HG03103 (cell line): ENCODE data around the gene FN1.
"Not testable (repeated sequence)": the region's sequence is repeated elsewhere in the genome, so short reads cannot be mapped to it uniquely, and the experiment has no call there.

ENCODE experiments used
- ATAC-seq: cut with Tn5 transposase; IDR thresholded peaks from one replicate; pipeline ENCODE4 v1.9.1; 2021; ENCODE audit warnings: low read depth; ENCODE audit not compliant: unreplicated experiment

Gene FN1

DNA sequence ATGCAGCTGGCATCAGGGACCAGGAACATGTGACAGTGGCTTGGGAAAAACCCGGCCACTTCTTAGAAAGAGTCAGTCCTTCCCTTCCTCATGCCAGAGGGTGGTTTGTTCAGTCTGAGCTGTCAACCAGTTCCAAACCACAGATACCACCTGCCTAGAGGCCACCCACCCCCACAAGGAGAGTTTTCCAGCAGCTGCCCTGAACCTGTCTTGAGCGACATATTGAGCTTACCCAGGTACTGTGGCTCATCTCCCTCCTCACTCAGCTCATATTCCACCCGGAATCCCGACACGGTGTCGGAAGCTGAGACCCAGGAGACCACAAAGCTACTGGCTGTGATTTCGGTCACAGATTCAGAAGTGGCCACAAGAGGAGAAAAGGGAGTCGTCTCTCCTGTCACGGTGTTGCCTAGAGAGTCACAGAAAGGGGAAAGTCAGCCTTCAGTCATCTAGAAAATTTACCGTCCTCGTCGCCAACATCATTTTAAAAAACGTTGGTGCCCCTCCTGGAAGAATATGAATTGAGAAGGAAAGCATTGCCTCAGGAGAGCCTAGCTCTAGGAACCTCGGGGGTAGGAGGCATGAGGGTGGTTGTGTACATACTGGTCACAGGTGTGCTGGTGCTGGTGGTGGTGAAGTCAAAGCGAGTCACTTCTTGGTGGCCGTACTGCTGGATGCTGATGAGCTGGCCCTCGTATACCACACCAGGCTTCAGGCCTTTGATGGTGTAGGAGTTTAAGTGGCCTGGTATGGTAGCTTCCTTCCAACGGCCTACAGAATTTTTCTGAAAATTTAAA, 26.3 kb downstream of the FN1 start:
- ATAC-seq = no peak

DNA sequence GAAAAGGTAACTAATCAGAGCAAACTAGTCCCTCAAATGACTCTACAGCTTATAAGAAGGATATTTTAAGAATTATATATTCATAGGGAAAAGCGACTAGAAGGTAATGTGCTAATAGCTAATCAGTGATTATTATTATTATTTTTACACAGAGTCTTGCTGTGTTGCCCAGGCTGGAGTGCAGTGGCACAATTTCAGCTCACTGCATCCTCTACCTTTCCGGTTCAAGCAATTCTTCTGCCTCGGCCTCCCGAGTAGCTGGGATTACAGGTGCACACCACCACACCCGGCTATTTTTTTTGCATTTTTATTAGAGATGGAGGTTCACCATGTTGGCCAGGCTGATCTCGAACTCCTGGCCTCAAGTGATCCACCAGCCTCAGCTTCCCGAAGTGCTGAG, 27.4 kb downstream of the FN1 start:
- not testable (repeated sequence) for ATAC-seq

DNA sequence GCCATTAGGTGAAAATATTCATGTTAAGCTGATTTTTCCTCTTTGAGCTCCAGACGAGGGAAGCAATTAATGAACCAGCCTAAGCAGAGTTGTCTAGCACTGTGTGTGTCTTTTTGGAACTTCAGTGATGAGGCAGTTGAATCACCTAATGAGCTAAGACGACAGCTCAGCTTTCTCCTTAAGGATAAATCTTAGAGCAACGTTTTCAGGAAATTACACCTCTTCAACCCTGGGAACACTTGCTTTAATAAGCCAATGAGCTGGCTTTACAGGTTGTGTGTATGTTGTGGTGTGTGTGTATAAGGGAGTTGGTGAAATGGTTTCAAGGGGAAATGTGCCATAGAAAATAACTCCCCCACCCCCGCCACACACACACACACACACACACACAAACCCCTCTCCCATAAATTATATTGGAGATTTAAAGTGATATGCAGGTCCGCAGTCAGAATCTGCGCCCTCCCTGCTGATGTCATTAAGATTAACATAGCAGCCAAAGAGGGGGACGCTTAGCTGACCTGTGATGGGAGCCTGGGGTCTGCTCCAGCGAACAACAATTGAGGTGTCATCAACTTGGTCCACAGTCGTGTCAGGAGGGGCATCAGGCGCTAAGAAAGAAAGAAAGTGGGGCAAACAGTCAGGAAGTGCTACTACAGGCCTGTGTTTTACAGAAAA, 28.1 kb downstream of the FN1 start:
- ATAC-seq = no peak

DNA sequence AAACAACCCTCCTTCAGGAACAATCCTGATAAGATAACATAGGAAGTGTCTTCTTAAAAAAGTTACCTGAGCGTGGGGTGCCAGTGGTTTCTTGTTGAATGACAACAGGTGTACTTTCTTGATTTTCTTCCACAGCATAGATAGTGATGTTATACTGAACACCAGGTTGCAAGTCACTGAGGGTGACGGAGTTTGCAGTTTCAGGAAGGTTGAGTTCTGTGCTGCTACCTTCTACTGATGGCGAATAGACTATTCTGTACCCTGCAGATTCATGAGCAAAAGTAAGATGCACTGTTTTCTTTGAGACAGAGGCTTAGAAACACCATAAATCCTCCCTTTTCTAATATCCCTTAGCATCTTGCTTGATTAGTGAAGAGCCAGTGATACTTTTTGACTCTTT, 28.8 kb downstream of the FN1 start:
- no peak for ATAC-seq

DNA sequence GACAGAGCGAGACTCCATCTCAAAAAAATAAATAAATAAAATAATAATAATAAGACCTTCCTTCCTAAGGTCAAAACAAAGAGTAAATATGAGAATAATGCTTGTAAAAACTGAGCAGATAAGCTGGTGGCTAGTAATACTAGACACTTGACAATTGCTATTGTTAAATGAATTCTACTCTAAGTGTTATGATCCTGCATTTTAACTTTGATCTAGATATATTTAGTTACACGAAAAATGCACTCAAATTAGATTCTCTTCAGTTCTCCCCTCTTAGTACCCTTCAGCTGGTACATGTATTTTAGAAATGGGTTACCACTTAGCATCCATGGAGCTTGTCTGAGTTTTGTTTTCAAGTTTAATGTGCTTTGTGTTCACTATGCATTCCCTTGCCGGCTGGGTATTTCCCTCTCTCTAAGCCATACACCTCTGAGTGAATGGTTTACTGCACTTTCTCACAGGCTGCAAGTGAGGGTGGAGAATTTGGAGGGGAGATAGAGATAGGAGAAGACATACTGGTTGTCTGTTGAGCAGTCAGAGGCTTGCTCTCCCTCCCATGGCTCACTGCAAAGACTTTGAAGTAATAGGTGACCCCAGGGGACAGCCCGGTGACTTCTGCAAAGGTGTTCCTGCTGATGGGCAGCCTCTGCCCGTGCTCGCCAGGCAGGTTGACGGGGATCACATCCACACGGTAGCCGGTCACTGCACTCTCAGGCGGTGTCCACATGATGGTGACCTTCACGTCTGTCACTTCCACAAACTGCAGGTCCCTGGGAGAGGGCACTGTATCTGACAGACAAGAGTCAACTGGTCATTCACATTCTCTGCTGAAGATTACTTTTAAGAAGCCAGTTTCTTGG, 29.9 kb downstream of the FN1 start:
- no peak for ATAC-seq

DNA sequence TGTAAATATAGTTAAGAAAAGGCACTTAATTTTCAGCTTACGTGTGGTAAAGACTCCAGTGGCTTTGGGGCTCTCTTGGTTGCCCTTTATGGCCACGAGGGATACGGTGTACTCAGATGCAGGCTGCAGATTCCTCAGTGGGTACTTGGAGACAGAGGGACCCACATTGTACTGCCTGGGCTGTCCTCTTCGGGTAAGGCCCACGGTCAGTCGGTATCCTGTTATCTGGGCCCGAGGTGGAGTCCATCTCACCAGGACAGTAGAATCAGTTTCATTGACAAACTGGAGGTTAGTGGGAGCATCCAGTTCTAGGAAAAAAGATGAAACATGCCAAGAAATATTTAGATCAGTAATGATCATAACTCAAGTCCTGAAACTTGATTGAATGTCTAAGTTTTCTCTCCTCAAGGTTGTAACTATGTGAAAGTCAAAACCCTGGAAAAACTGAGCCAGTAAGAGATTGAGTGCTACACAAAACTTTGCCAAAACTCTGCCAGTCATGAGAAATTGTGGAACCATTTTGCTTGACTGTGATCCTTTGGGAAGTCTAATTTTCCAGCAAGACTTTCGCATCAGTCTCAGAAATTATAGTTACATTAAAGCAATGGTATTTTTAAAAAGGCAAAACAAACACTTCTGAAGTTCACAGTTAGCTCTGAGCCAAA, 31.4 kb downstream of the FN1 start:
- no peak for ATAC-seq

DNA sequence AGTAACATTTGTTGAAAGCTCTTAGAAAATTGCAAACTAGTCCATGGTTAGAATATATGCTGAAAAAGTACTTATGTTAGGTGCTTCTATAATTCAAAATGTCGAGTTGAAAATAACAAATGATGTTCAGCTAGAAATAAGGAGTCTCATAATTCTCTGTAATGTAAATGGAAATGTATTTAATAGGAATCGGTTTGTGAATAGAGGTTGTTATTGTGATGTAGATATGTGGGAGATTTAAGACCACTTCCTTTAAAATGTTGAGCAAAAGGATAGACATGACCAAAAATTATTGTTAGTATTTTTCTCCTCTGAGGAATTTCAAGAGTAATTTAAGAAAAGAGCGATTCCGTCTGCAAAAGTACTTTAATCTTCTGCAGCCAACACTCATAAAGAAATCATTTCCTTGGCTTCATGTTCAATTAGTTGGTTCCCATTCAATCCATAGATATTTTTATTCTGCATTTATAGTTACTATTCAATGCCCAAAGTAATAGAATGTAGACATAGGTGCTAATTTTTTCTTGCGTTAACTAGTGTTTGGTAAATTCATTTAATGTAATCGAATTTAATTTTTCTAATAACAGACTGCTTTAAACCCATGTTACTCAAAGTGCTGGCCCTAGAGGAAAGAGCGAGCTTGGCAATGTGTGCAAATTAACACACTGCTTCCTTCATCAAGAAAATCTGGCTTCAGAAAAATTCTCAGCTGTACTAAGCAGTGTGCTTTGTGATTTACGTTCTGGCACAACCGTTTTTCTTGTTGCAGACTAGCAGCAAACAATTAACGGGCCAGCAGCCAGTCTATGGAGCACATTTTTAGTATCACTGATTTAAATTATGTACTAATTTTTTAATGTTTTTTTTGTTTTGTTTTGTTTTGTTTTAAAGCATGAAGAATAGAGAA, 32.2 kb downstream of the FN1 start:
- ATAC-seq = no peak

DNA sequence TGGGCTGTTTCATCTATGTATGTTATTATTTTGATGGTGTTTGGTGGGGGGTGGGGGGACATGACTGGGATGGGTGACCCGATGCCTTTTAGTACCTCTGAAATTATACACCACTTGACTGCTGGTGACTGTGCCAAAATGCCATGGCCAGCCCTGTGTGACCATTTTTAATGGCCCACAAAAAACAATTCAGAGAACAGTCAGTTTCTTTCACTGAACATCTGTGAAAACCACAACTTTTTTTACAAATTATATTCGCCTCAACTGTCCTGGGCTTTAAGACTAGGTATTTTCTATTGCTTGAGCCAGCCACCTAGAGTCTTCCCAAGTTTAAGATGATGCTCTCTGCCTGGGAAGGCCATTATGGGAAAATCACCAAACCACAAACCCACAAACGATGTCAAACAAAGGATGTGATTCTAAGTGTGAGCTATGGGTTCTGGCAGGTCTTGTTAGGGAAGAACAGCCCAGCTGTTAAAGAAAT, 33.9 kb downstream of the FN1 start:
- no peak for ATAC-seq

DNA sequence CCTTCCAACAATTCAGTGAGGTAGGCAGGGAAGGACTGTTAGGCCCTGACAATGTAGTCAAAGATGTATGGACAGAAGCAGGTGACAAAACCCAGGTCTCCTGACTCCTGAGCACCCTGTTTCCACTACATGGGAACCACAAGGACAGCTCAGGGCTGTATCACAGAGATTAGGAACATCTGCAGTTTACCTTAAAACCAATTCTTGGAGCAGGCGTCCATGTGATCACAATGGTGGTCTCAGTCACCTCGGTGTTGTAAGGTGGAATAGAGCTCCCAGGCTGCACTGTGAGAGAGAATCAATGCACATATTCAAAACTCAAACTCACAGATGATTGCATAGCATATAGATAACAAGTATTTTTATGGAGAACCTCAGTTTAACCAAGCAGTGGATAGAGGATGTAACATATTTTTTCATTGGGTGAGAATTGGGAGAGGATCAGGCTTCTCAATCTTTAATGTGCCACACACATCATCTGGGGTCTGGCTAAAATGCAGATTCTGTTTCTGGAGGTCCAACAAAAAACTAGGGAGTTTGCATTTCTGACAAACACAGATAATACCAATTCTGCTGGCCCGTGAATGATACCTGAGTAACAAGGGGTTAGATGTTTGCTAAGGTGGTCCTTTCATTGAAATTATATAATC, 36.7 kb downstream of the FN1 start:
- no peak for ATAC-seq

DNA sequence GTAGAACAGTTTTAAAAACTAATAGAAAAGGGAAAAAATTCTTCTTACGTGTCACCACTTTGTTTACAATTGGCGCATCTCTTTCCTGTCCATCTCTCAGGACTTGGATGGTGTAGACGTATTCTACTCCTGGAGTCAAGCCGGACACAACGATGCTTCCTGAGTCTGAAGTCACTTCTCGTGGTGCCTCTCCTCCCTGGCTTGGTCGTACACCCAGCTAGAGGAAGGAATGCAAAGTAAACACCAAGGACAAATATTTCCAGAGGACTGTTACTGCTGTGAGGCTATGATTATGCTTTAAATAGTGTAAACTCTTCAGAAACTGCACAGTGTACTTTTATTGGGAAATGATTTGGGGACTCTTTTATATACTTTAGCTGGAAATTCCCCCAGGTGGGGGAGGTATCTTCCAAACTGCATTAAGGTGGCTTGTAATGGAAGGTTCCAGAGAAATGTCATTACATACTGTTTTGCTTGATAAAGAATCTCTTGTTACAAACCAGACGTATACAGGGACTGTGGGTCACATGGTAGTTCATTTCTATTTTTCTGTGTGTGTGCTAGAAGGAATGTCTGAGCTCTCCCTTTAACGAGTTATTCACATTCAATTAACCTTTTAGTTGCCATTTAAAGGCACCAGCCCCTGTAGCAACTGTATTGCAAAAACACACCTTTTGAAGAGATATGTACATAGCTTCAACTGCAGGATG, 38.1 kb downstream of the FN1 start:
- no peak for ATAC-seq

DNA sequence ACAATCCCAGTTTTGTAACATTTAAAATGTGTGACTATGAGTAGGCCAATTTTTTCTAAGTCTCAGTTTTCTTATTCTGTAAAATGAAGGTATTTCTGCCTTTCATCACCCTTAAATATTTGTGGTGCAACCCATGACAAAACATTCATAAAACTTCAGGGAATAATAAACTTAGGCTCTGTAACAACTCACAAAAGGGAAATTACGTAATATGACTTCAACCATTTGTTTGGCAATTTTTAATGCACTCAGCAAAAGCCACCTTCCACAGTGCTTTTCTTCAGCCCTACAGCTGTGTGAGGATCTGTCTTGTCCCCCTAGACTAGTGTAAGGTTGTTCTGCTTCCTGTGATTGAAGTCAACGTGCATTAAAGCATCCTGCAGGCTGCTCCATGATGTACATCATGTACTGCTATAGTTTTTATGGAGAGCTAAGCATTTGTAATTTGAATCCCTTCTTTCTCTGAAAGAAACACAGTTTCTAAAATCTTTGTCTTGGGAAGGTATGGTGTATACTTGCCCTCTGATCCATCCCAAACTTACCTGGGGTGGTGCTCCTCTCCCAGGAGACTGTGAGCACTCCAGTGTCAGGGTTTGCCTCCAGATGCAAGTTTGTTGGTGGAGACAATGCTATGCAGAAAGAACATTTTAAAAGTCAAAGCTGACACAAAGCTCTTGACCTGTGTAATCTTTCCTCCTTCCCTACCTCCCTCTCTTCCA, 39.1 kb downstream of the FN1 start:
- no peak for ATAC-seq

DNA sequence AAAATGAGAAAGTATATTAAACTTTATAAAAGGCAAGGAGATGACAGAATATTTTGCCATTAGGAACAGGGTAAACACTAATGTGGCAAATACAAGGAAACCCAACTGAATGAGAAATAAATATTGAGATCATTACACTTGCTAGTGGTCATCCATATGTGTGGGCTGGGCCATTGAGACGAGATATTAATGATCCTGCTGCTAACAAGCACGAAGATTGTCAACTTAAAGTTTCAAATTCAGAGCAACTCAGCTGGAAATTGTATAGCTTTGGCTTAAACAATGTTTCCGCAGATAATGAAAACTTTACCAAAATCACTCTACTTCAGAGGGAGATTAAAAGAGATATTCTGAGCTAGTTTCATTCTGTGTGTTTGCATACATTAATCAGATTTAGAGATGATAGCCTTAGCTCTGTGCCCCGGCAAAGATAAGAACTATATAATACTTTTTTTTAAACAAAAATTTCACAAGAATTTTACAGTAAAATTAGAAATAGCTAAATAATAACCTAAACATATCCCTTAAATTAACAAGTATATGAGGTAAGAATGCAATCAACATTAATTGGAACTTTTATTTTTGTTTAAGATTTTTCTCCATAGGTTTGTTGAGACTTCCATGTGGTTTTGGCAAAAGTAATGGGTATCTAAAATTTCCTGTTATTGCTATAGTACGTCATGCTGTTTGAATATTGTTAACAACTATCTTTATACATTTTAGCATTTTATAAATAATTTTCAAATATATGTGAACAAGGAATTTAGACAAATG, 40.0 kb downstream of the FN1 start:
- no peak for ATAC-seq

DNA sequence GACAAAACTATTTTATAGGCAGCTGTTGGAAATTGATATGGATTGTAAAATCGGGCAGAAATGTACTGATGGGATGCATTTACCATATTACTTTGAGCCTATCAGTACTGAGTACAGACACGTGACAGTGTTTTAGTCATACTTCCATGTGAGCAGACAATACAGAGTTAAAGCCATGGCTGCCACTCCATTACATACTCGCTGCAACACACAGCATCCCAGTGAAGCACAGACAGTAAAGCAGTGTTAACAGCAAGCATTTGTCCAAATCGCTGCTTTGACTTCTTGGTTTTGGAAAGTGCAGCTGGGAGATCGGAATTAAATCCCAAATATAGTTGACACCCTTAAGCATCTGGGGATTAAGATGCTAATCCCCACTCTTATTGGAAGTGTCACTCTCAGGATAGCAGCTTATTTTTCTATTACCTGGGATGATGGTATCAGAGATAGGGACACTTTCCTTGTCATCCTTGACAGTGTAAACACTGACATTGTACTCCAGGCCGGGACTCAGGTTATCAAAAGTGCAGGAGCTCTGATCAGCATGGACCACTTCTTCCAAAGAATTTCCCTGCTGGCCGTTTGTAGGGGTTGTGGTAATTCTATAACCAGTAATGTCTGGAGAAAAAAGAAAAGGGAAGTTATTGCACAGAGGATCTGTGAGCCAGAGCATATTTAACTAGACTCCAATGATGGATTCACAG, 41.6 kb downstream of the FN1 start:
- ATAC-seq = no peak

DNA sequence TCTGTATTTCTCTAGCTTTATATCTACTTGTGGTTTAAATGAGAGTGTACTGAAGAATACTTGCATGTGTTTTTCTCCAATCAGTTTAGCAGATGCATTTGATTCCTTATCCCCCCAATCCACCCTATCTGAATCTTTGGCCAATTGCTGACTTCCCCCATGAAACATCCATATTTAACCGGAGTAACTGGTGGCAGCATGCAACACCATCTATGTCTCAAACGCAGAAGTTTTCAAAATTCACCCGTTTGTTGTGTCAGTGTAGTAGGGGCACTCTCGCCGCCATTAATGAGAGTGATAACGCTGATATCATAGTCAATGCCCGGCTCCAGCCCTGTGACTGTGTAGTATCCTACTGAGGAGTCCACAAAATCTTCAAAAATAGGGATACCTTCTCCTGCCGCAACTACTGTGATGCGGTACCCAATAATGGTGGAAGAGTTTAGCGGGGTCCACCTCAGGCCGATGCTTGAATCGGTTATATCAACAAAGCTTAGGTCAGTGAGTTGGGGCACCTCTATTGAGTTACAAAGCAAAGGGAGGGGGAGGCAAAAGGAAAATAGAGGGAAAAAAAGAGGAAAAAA, 43.1 kb downstream of the FN1 start:
- ATAC-seq = no peak

DNA sequence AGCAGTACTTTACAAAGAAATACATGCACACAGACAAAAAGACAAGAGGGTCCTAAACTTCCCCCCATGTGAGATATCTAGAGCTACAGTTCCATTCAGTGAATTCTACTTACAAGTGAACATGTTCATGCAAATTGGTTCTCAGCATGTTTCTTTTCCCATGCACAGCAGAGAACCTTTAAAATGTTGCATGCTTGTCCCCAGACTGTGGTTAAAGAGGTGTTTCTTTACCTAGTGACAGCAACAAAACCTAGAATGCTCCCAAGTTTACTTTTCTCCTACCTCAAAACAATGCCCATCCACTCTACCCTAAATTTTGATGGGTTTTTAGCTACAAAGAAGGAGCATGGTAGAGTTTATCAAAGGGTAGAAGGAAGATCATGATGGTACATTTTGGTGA, 43.7 kb downstream of the FN1 start:
- ATAC-seq = no peak

DNA sequence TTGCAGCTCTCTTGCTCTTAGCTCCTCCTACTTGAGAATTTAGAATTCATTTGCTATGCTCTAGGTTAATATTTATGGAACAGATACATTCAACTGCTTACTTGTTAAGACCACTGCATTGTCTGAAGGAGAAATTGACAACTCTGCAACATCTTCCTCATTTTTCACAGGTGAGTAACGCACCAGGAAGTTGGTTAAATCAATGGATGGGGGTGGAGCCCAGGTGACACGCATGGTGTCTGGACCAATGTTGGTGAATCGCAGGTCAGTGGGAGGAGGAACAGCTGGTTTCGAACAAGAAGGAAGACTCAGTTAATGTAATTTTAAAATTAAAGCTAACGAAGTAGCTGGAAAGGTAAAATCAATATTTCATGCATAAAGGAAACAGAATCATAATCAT, 44.3 kb downstream of the FN1 start:
- no peak for ATAC-seq
